ENCODE results near the gene SYNDIG1. TPM values are rescaled to one million over a fixed set of nuclear protein-coding genes. Genes with fewer than 3 reads are reported as not detected.

Gene SYNDIG1
- total RNA-seq, 4 donors from 2014 or later, result 0.45 TPM; not detected in 3

- no peak overlapping the region for H3K4me3 ChIP-seq (ENCODE audit: low read depth, poor library complexity, severe bottlenecking)
- TF ChIP-seq POLR2A (IDR thresholded peaks at IDR 0.05) (no peak), CTCF (IDR thresholded peaks at IDR 0.05) (no peak)
- intact Hi-C loops (cut with DNase I; ENCODE audit: low total_unique reads), result no loop called here
- no peak for DNase-seq (ENCODE audit: low spot score in 2 of 2)
- WGBS, 2 donors, result 70 to 77% methylated on average over 5 of the region's 5 CpGs
Measured at GRCh38 chr20:24574797-24575196, 105.4 kb downstream of the SYNDIG1 start.

GRCh38 chr20:24575811-24576210, 106.4 kb downstream of the SYNDIG1 start:
- WGBS, 2 donors, result 78% methylated on average over 4 of the region's 4 CpGs
- DNase-seq (ENCODE audit: low spot score in 2 of 2), result no peak
- no peak overlapping the region for H3K4me3 ChIP-seq (ENCODE audit: low read depth, poor library complexity, severe bottlenecking)
- TF ChIP-seq POLR2A (IDR thresholded peaks at IDR 0.05) (no peak), CTCF (IDR thresholded peaks at IDR 0.05) (no peak)
- intact Hi-C loops (cut with DNase I; ENCODE audit: low total_unique reads), result no loop called here

- H3K4me3 ChIP-seq (ENCODE audit: low read depth, poor library complexity, severe bottlenecking), result no peak overlapping the region
- no peak for TF ChIP-seq POLR2A (IDR thresholded peaks at IDR 0.05)
- no peak for TF ChIP-seq CTCF (IDR thresholded peaks at IDR 0.05)
- intact Hi-C loops (cut with DNase I; ENCODE audit: low total_unique reads), result no loop called here
- DNase-seq (ENCODE audit: low spot score in 2 of 2), result no peak
- WGBS, 2 donors, result 85 to 87% methylated on average over 11 of the region's 11 CpGs
Measured at GRCh38 chr20:24576447-24576846, 107.0 kb downstream of the SYNDIG1 start.

- 72 to 88% methylated on average over 10 of the region's 10 CpGs for WGBS, 2 donors
- intact Hi-C loops (cut with DNase I; ENCODE audit: low total_unique reads), result no loop called here
- no peak overlapping the region for H3K4me3 ChIP-seq (ENCODE audit: low read depth, poor library complexity, severe bottlenecking)
- TF ChIP-seq CTCF (IDR thresholded peaks at IDR 0.05) (no peak), POLR2A (IDR thresholded peaks at IDR 0.05) (no peak)
- no peak for DNase-seq (ENCODE audit: low spot score in 2 of 2)
Measured at GRCh38 chr20:24577271-24577909, 108.0 kb downstream of the SYNDIG1 start.

- no peak for DNase-seq (ENCODE audit: low spot score in 2 of 2)
- no peak for TF ChIP-seq POLR2A (IDR thresholded peaks at IDR 0.05)
- intact Hi-C loops (cut with DNase I; ENCODE audit: low total_unique reads), result no loop called here
- 82 to 84% methylated on average over 19 of the region's 19 CpGs for WGBS, 2 donors
- H3K4me3 ChIP-seq (ENCODE audit: low read depth, poor library complexity, severe bottlenecking), result no peak overlapping the region
Measured at GRCh38 chr20:24578567-24579415, 109.4 kb downstream of the SYNDIG1 start.

GRCh38 chr20:24579475-24579874, 110.0 kb downstream of the SYNDIG1 start:
- 86 to 88% methylated on average over 7 to 10 of the region's 10 CpGs for WGBS, 2 donors
- no peak for TF ChIP-seq CTCF (IDR thresholded peaks at IDR 0.05)
- no peak for TF ChIP-seq POLR2A (IDR thresholded peaks at IDR 0.05)
- H3K4me3 ChIP-seq (ENCODE audit: low read depth, poor library complexity, severe bottlenecking), result no peak overlapping the region
- DNase-seq (ENCODE audit: low spot score in 2 of 2), result no peak
- intact Hi-C loops (cut with DNase I; ENCODE audit: low total_unique reads), result no loop called here

Measured in lower leg skin (tissue), 4 donors.